Muscle of back (tissue), 11 donors: Measurements from ENCODE around the gene DDTL. TPM values are rescaled to one million over a fixed set of nuclear protein-coding genes. Genes with fewer than 3 reads are reported as not detected.

ENCODE experiments used
- DNase-seq, 3 donors: peaks; one replicate each; pipeline versions ENCODE4 v3.0.0 to v3.0.0-alpha.2; 2013
- polyA plus RNA-seq, 10 donors: library from polyadenylated mRNA; unstranded; fragments of 120-200 nt; gene quantifications; one replicate each; pipeline ENCODE4 v1.2.1, GENCODE V29; 2013; ENCODE audit not compliant: insufficient read length in 10 of 10

Gene DDTL
- polyA plus RNA-seq, 10 donors, result 2.0 to 6.7 (median 3.1) TPM

GRCh38 chr22:24003887-24004286 lies 37.2 kb downstream of the DDTL start:
- DNase-seq, result no peak

GRCh38 chr22:24005201-24005600 lies 38.5 kb downstream of the DDTL start, which contains the start of gene GSTT4:
GSTT4 (minus strand) TSS chr22:24005453; CDS start chr22:24005356, 97 bp downstream.
- DNase-seq, result no peak

GRCh38 chr22:24006207-24006913 lies 39.7 kb downstream of the DDTL start:
- no peak for DNase-seq

GRCh38 chr22:24006914-24007214 lies 40.2 kb downstream of the DDTL start:
- DNase-seq, result no peak

- DNase-seq, result no peak
Observed at GRCh38 chr22:24007253-24008021, 40.7 kb downstream of the DDTL start.

GRCh38 chr22:24008022-24008283 lies 41.3 kb downstream of the DDTL start:
- no peak for DNase-seq

GRCh38 chr22:24008381-24009226 lies 41.9 kb downstream of the DDTL start:
- no peak for DNase-seq

GRCh38 chr22:24009227-24010017 lies 42.7 kb downstream of the DDTL start:
- DNase-seq, result no peak

- DNase-seq, result no peak
Observed at GRCh38 chr22:24010018-24010391, 43.3 kb downstream of the DDTL start.

- no peak for DNase-seq
Observed at GRCh38 chr22:24011735-24012068, 45.0 kb downstream of the DDTL start.

GRCh38 chr22:24016156-24016555 lies 49.5 kb downstream of the DDTL start:
- DNase-seq, result no peak

- DNase-seq, result no peak
Observed at GRCh38 chr22:24021304-24021703, 54.6 kb downstream of the DDTL start.

Other genes starting within 250 kb of the DDTL start
- gene ZNF70, start 215.8 kb upstream of the DDTL start, polyA plus RNA-seq, result 1 to 10 TPM; 4.0 to 6.2 (median 5.1) TPM
- 1 to 10 TPM in 4 of 10 donors, under 1 TPM in 5, not detected in 1; 0.26 to 1.4 (median 0.84) TPM for gene VPREB3, start 212.5 kb upstream of the DDTL start, polyA plus RNA-seq
- under 1 TPM in 9 of 10 donors, not detected in 1; 0.14 to 0.61 (median 0.33) TPM for gene C22orf15, start 203.9 kb upstream of the DDTL start, polyA plus RNA-seq
- gene CHCHD10, start 198.9 kb upstream of the DDTL start, polyA plus RNA-seq, result 10 to 100 TPM; 35.5 to 74.9 (median 50.2) TPM
- gene MMP11, start 194.0 kb upstream of the DDTL start, polyA plus RNA-seq, result 10 to 100 TPM in 4 of 10 donors, 1 to 10 TPM in 6; 6.2 to 18.2 (median 8.7) TPM
- gene SMARCB1, start 179.9 kb upstream of the DDTL start, polyA plus RNA-seq, result 100 to 1,000 TPM in 1 of 10 donors, 10 to 100 TPM in 9; 57.5 to 111 (median 74.6) TPM
- gene DERL3, start 127.9 kb upstream of the DDTL start, polyA plus RNA-seq, result 1 to 10 TPM in 8 of 10 donors, under 1 TPM in 2; 0.71 to 2.6 (median 1.3) TPM
- gene SLC2A11, start 109.0 kb upstream of the DDTL start, polyA plus RNA-seq, result 10 to 100 TPM in 1 of 10 donors, 1 to 10 TPM in 9; 4.3 to 10.1 (median 6.4) TPM
- gene MIF, start 72.5 kb upstream of the DDTL start, polyA plus RNA-seq, result 100 to 1,000 TPM in 8 of 10 donors, 10 to 100 TPM in 2; 75.5 to 212 (median 130) TPM
- gene GSTT2B, start 5.7 kb upstream of the DDTL start, polyA plus RNA-seq, result 10 to 100 TPM in 4 of 10 donors, 1 to 10 TPM in 6; 2.2 to 33.9 (median 9.4) TPM
- gene DDT, start 7.6 kb downstream of the DDTL start, polyA plus RNA-seq, result 10 to 100 TPM; 29.9 to 65.1 (median 44.2) TPM
- gene GSTT2, start 13.2 kb downstream of the DDTL start, polyA plus RNA-seq, result 1 to 10 TPM in 4 of 10 donors, under 1 TPM in 1, not detected in 5; 0.43 to 2.6 (median 1.8) TPM
- not detected for gene GSTT4, start 38.6 kb downstream of the DDTL start, polyA plus RNA-seq
- gene CABIN1, start 44.4 kb downstream of the DDTL start, polyA plus RNA-seq, result 10 to 100 TPM; 20.7 to 39.5 (median 27.7) TPM
- 1 to 10 TPM in 2 of 10 donors, under 1 TPM in 8; 0.31 to 2.0 (median 0.66) TPM for gene SUSD2, start 214.6 kb downstream of the DDTL start, polyA plus RNA-seq